Neural progenitor cell (in vitro differentiated cells): ENCODE measurements around the gene KPTN. TPM values are rescaled to one million over a fixed set of nuclear protein-coding genes. Genes with fewer than 3 reads are reported as not detected.

Experiments
- DNase-seq: peaks from one replicate; pipeline ENCODE4 v3.0.0-alpha.2; 2016; ENCODE audit warnings: low spot score
- H2AFZ ChIP-seq: fragments of 200-600 bp; sonication (generic); replicated peaks from 2 replicates; pipeline ENCODE4 v1.6.1; 2016; ENCODE audit warnings: antibody characterized with exemption
- H3F3A ChIP-seq: fragments of 200-600 bp; sonication (generic); 2 replicates; pipeline ENCODE4 v1.6.1; 2016; ENCODE audit warnings: antibody characterized with exemption, low read depth
- H3K27ac ChIP-seq: fragments of 200-600 bp; sonication (generic); 2 replicates; pipeline ENCODE4 v1.5.1; 2016; ENCODE audit warnings: mild to moderate bottlenecking
- H3K27me3 ChIP-seq: fragments of 200-600 bp; sonication (generic); 2 replicates; pipeline ENCODE4 v1.6.1; 2016; ENCODE audit warnings: mild to moderate bottlenecking, moderate library complexity
- H3K36me3 ChIP-seq: fragments of 200-600 bp; sonication (generic); 2 replicates; pipeline ENCODE4 v1.5.1; 2016
- H3K4me1 ChIP-seq: fragments of 200-600 bp; sonication (generic); 2 replicates; pipeline ENCODE4 v1.6.1; 2016; ENCODE audit warnings: mixed run types
- H3K4me2 ChIP-seq: fragments of 200-600 bp; sonication (generic); 2 replicates; pipeline ENCODE4 v1.6.1; 2016
- H3K4me3 ChIP-seq: fragments of 200-600 bp; sonication (generic); 2 replicates; pipeline ENCODE4 v1.5.1; 2016
- H3K79me2 ChIP-seq: fragments of 200-600 bp; sonication (generic); 2 replicates; pipeline ENCODE4 v1.6.1; 2016; ENCODE audit warnings: low read depth
- H3K9ac ChIP-seq: fragments of 200-600 bp; sonication (generic); 2 replicates; pipeline ENCODE4 v1.6.1; 2016
- H3K9me3 ChIP-seq: fragments of 200-600 bp; sonication (generic); 2 replicates; pipeline ENCODE4 v1.5.1; 2016; ENCODE audit warnings: low read depth
- H4K20me1 ChIP-seq: fragments of 200-600 bp; sonication (generic); 2 replicates; pipeline ENCODE4 v1.6.1; 2016; ENCODE audit warnings: low read depth
- H3K27ac Mint-ChIP-seq: 3 replicates; pipeline ENCODE4 v1.8.0; 2021; ENCODE audit warnings: mixed read lengths
- H3K27me3 Mint-ChIP-seq: 2 replicates; pipeline ENCODE4 v1.8.0; 2022; ENCODE audit warnings: low read depth, mild to moderate bottlenecking, inconsistent platforms, moderate library complexity, mixed read lengths; ENCODE audit not compliant: insufficient read depth
- H3K36me3 Mint-ChIP-seq: 3 replicates; pipeline ENCODE4 v1.8.0; 2021; ENCODE audit warnings: mixed read lengths
- H3K4me1 Mint-ChIP-seq: 3 replicates; pipeline ENCODE4 v1.8.0; 2021; ENCODE audit warnings: mixed read lengths
- H3K4me3 Mint-ChIP-seq: 3 replicates; pipeline ENCODE4 v1.8.0; 2021; ENCODE audit warnings: mild to moderate bottlenecking, moderate library complexity, mixed read lengths
- H3K9me3 Mint-ChIP-seq: 3 replicates; pipeline ENCODE4 v1.8.0; 2020; ENCODE audit warnings: mixed read lengths
- CTCF ChIP-seq: fragments of 200-600 bp; sonication (generic); IDR thresholded peaks from 2 replicates; pipeline ENCODE4 v1.5.1; 2017; ENCODE audit warnings: antibody characterized with exemption, mild to moderate bottlenecking
- EZH2 ChIP-seq: fragments of 200-600 bp; sonication (generic); IDR thresholded peaks from 2 replicates; pipeline ENCODE4 v1.6.1; 2017; ENCODE audit warnings: antibody characterized with exemption, mild to moderate bottlenecking, moderate library complexity
- EZH2phosphoT487 ChIP-seq: fragments of 200-600 bp; sonication (generic); IDR thresholded peaks from 2 replicates; pipeline ENCODE4 v1.6.1; 2017; ENCODE audit warnings: antibody characterized with exemption
- total RNA-seq: library from RNA; depleted of rRNA; stranded (reverse); fragments of >200 nt; gene quantifications from 2 replicates; pipeline ENCODE4 v1.2.3, GENCODE V29; 2015; ENCODE audit warnings: low replicate concordance

Gene KPTN
- total RNA-seq, 1 donor from 2014 or later, result 18.1 TPM

GRCh38 chr19:47438793-47439220 lies 45.2 kb downstream of the KPTN start:
- H3K36me3 Mint-ChIP-seq, result no peaks in the 10 kb centered on the region
- no peak for TF ChIP-seq EZH2
- no peak for TF ChIP-seq CTCF
- TF ChIP-seq EZH2phosphoT487, result no peak
- Histone ChIP-seq H3K79me2 (no peaks in the 10 kb centered on the region), H3K4me3 (no peak overlapping the region), H4K20me1 (peaks cover 33% of the 10 kb centered on the region), H2AFZ (no peak overlapping the region), H3K9me3 (no peaks in the 10 kb centered on the region), H3K27me3 (peaks cover 10% of the 10 kb centered on the region), H3F3A (peaks cover 7% of the 10 kb centered on the region), H3K9ac (no peak overlapping the region), H3K36me3 (no peaks in the 10 kb centered on the region), H3K4me2 (no peak overlapping the region), H3K4me1 (no peaks in the 10 kb centered on the region), H3K27ac (no peak overlapping the region)
- H3K4me1 Mint-ChIP-seq, result peaks cover 14% of the 10 kb centered on the region
- H3K4me3 Mint-ChIP-seq, result no peak overlapping the region
- H3K27ac Mint-ChIP-seq, result no peak overlapping the region
- DNase-seq, result no peak
- peaks cover 31% of the 10 kb centered on the region for H3K27me3 Mint-ChIP-seq
- no peaks in the 10 kb centered on the region for H3K9me3 Mint-ChIP-seq

GRCh38 chr19:47437500-47437899 lies 46.5 kb downstream of the KPTN start:
- Histone ChIP-seq H3K79me2 (no peaks in the 10 kb centered on the region), H2AFZ (no peak overlapping the region), H4K20me1 (peaks cover 21% of the 10 kb centered on the region), H3K4me2 (no peak overlapping the region), H3K9ac (no peak overlapping the region), H3K36me3 (no peaks in the 10 kb centered on the region), H3K4me1 (no peaks in the 10 kb centered on the region), H3F3A (peaks cover 6% of the 10 kb centered on the region), H3K4me3 (no peak overlapping the region), H3K27me3 (no peaks in the 10 kb centered on the region), H3K27ac (no peak overlapping the region), H3K9me3 (no peaks in the 10 kb centered on the region)
- H3K27ac Mint-ChIP-seq, result no peak overlapping the region
- H3K9me3 Mint-ChIP-seq, result no peaks in the 10 kb centered on the region
- peaks cover 28% of the 10 kb centered on the region for H3K27me3 Mint-ChIP-seq
- H3K36me3 Mint-ChIP-seq, result no peaks in the 10 kb centered on the region
- peak; percentile 64 for DNase-seq
- H3K4me3 Mint-ChIP-seq, result no peak overlapping the region
- no peak for TF ChIP-seq EZH2phosphoT487
- TF ChIP-seq CTCF, result no peak
- no peak for TF ChIP-seq EZH2
- peaks cover 14% of the 10 kb centered on the region for H3K4me1 Mint-ChIP-seq

- no peaks in the 10 kb centered on the region for H3K79me2 ChIP-seq
- no peaks in the 10 kb centered on the region for H3K27me3 ChIP-seq
- H3K9me3 ChIP-seq, result no peaks in the 10 kb centered on the region
- no peak overlapping the region for H3K9ac ChIP-seq
- peak overlapping the region; percentile 71 for H3K27ac Mint-ChIP-seq
- peaks cover 6% of the 10 kb centered on the region for H3F3A ChIP-seq
- peaks cover 27% of the 10 kb centered on the region for H3K27me3 Mint-ChIP-seq
- H3K36me3 Mint-ChIP-seq, result no peaks in the 10 kb centered on the region
- peaks cover 14% of the 10 kb centered on the region for H3K4me1 Mint-ChIP-seq
- DNase-seq, result peak; percentile 88
- no peak overlapping the region for H3K27ac ChIP-seq
- no peaks in the 10 kb centered on the region for H3K4me1 ChIP-seq
- no peak overlapping the region for H3K4me2 ChIP-seq
- H3K36me3 ChIP-seq, result no peaks in the 10 kb centered on the region
- peak overlapping the region; percentile 48 for H3K4me3 Mint-ChIP-seq
- H3K4me3 ChIP-seq, result no peak overlapping the region
- H3K9me3 Mint-ChIP-seq, result no peaks in the 10 kb centered on the region
- no peak for TF ChIP-seq EZH2
- TF ChIP-seq EZH2phosphoT487, result no peak
- peak; percentile 91 for TF ChIP-seq CTCF
- H2AFZ ChIP-seq, result no peak overlapping the region
- peaks cover 20% of the 10 kb centered on the region for H4K20me1 ChIP-seq
Measured at GRCh38 chr19:47436712-47437401, 47.2 kb downstream of the KPTN start.
